ENCODE measurements around the gene DCAF15. TPM values are rescaled to one million over a fixed set of nuclear protein-coding genes. Genes with fewer than 3 reads are reported as not detected.
A peak's percentile ranks its signal among the peaks of the same experiment; 100 is the strongest.

Gene DCAF15
- total and polyA plus RNA-seq, 2 donors from 2014 or later: 21.9 to 35.5 TPM

- no peak for FAIRE-seq
- no peak overlapping the region for H3K27ac ChIP-seq (ENCODE audit: low read depth in 2 of 2, low read length in 2 of 2)
Observed at GRCh38 chr19:13959962-13960862, 7.9 kb downstream of the DCAF15 start.

GRCh38 chr19:13960863-13961784 is 8.8 kb downstream of the DCAF15 start:
- Histone ChIP-seq H3K4me3 (ENCODE audit: low read length in 3 of 3) (no peak overlapping the region), H3K9me3 (ENCODE audit: control insufficient read depth in 2 of 3, insufficient read depth in 1 of 3, low read length in 3 of 3) (no peaks in the 10 kb centered on the region), H3K9ac (ENCODE audit: low read length in 3 of 3) (no peak overlapping the region), H3K27me3 (ENCODE audit: control insufficient read depth, insufficient read depth, low read length) (no peaks in the 10 kb centered on the region), H3K36me3 (ENCODE audit: control insufficient read depth in 2 of 3, insufficient read depth in 3 of 3, low read length in 3 of 3) (peaks cover 2 to 23% (median 8%) of the 10 kb centered on the region in 3 donors), H3K27ac (ENCODE audit: low read depth in 2 of 2, low read length in 2 of 2) (no peak overlapping the region), H3K4me1 (ENCODE audit: control insufficient read depth in 2 of 3, insufficient read depth in 2 of 3, low read depth in 1 of 3, low read length in 3 of 3) (no peaks in the 10 kb centered on the region)
- no peak for FAIRE-seq
- DNase-seq: no peak
- no peak for TF ChIP-seq CTCF (IDR thresholded peaks at IDR 0.05; ENCODE audit: borderline replicate concordance, extremely low read depth, insufficient read depth)
- intact Hi-C loops (cut with DNase I): no loop called here

More at GRCh38 chr19:13959962-13960862, 7.9 kb downstream of the DCAF15 start:
- H3K36me3 ChIP-seq (ENCODE audit: control insufficient read depth in 2 of 3, insufficient read depth in 3 of 3, low read length in 3 of 3): peaks cover 2 to 25% (median 8%) of the 10 kb centered on the region in 3 donors
- intact Hi-C loops (cut with DNase I): no loop called here
- H3K9me3 ChIP-seq (ENCODE audit: control insufficient read depth in 2 of 3, insufficient read depth in 1 of 3, low read length in 3 of 3): no peaks in the 10 kb centered on the region
- H3K4me3 ChIP-seq (ENCODE audit: low read length in 3 of 3): no peak overlapping the region
- TF ChIP-seq CTCF (IDR thresholded peaks at IDR 0.05; ENCODE audit: borderline replicate concordance, extremely low read depth, insufficient read depth): peak; percentile 27
- H3K27me3 ChIP-seq (ENCODE audit: control insufficient read depth, insufficient read depth, low read length): no peaks in the 10 kb centered on the region
- H3K4me1 ChIP-seq (ENCODE audit: control insufficient read depth in 2 of 3, insufficient read depth in 2 of 3, low read depth in 1 of 3, low read length in 3 of 3): no peaks in the 10 kb centered on the region
- peak in 2 of 5 donors; percentile 62 to 73 for DNase-seq
- no peak overlapping the region for H3K9ac ChIP-seq (ENCODE audit: low read length in 3 of 3)

- intact Hi-C loops (cut with DNase I): no loop called here
- Histone ChIP-seq H3K4me1 (ENCODE audit: control insufficient read depth in 2 of 3, insufficient read depth in 2 of 3, low read depth in 1 of 3, low read length in 3 of 3) (no peaks in the 10 kb centered on the region), H3K9me3 (ENCODE audit: control insufficient read depth in 2 of 3, insufficient read depth in 1 of 3, low read length in 3 of 3) (no peaks in the 10 kb centered on the region), H3K36me3 (ENCODE audit: control insufficient read depth in 2 of 3, insufficient read depth in 3 of 3, low read length in 3 of 3) (peaks cover 2 to 18% (median 8%) of the 10 kb centered on the region in 3 donors), H3K27ac (ENCODE audit: low read depth in 2 of 2, low read length in 2 of 2) (no peak overlapping the region), H3K27me3 (ENCODE audit: control insufficient read depth, insufficient read depth, low read length) (no peaks in the 10 kb centered on the region), H3K4me3 (ENCODE audit: low read length in 3 of 3) (no peak overlapping the region), H3K9ac (ENCODE audit: low read length in 3 of 3) (no peak overlapping the region)
- no peak for TF ChIP-seq CTCF (IDR thresholded peaks at IDR 0.05; ENCODE audit: borderline replicate concordance, extremely low read depth, insufficient read depth)
- DNase-seq (peak in 4 of 5 donors; percentile 47 to 78 (median 66)), FAIRE-seq (no peak)
Observed at GRCh38 chr19:13961826-13962698, 9.8 kb downstream of the DCAF15 start.

Data from kidney (tissue), 14 donors.